GM18873 (cell line): ENCODE results near the gene TFB1M.
"Not testable (repeated sequence)": the region's sequence is repeated elsewhere in the genome, so short reads cannot be mapped to it uniquely, and the experiment has no call there.

Source experiments
- ATAC-seq: cut with Tn5 transposase; IDR thresholded peaks from one replicate; pipeline ENCODE4 v1.9.1; 2021; ENCODE audit warnings: mild to moderate bottlenecking, moderate library complexity, moderate number of reproducible peaks; ENCODE audit not compliant: unreplicated experiment, low FRiP score

TFB1M gene

DNA sequence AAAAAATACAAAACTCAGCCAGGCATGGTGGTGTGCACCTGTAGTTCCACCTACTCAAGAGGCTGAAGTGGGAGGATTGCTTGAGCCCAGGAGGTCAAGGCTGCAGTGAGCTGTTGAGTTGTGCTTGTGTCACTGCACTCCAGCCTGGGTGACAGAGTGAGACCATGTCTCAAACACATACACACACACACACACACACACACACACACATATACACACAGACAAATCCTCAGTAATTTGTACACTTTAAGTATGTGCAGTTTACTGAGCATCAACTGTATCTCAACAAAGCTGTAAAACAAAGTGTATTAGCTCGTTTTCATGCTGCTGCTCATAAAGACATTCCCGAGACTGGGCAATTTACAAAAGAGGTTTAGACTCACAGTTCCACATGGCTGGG lies 7.3 kb downstream of the TFB1M start:
- ATAC-seq, result no peak

DNA sequence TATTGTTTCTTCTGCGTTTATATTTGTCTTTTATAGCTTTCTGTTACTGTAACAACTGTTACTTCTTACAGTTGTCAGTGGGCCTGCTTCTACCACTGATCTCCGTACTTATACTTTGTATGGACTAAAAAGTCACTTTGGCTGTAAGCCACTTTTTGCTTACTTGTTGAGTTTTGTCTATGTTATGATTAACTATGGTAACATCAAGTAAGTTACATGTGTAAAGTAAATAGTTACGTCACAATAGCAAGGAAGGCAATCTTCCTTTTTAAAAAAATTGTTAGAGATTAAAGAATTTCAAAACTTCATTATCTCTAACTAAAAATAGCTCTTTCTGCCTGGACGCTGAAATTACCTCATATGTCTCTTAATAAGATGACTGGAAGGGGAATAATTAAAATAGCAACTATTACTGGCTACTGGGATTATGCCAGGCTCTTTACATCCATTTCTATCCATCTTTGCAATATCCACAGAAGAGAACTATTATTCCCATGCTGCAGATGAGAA lies 10.9 kb downstream of the TFB1M start:
- no peak for ATAC-seq

DNA sequence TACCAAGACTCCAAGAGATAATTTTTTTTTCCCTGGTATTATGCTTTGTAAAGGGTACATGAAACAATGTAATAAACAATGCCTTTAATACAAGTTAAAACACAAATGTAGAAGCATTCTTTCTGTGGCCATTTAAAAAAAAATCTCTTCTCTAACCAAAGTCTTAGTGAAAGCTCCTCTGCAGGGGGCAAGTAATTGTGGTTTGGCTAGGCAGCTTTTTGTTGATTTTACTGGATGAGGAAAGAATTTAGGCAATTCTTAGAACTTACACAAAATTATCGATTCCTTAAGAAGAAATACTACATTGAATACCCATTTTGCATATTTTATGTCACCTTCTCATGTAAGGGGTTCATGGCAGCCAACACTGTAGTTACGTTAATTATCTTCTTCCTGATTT lies 12.4 kb downstream of the TFB1M start:
- ATAC-seq, result no peak

DNA sequence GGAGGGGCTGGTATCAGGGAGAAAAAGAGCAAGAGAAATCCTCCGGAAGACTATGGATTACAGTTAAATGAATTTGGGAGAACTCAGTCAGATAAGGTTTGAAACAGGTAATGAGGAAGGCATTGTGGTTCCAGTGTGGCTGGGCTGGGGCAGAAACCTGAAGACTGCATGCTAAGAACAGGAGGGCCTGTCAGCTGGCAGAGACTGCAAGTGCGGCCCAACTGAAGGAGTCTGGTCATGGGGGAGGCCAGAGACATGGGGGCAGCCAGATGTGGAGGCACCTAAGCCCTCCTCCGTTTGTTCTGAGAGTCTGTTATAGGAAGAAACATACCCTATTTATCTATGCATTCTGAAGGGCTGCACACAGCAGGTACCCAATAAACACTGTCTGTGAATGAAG lies 16.6 kb downstream of the TFB1M start:
- no peak for ATAC-seq

DNA sequence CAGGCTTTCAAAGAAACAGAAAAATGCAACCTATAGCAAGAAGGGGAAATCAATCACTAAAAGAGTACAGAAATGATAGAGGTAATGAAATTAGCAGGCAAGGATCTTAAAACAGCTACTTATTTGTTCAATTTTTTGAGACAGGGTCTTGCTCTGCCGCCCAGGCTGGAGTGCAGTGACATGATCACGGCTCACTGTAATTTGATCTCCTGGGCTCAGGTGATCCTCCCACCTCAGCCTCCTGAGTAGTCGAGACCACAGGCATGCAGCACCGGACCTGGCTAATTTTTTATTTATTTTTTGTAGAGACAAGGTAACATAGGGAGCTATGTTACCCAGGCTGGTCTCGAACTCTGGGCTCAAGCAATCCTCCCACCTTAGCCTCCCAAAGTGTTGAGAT lies 21.6 kb downstream of the TFB1M start:
- no peak for ATAC-seq

DNA sequence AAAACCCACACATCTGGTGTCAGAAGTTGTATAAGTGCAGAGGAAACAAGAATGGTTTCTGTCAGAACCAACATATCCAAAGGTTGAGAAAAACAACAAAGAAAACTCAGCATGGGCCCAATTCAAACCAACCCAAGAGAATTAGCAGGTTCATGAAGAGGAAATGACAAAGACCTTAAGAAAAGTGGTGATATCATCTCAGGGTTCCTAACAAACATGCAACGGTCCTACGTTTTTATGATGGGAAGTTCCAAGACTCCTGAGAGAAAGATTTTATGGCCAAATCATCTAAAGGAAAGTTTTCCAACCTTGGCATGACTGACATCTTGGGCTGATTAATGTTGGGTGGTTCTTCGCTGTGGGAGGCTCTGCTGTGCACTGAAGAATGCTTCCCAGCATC lies 23.0 kb downstream of the TFB1M start:
- ATAC-seq, result no peak

DNA sequence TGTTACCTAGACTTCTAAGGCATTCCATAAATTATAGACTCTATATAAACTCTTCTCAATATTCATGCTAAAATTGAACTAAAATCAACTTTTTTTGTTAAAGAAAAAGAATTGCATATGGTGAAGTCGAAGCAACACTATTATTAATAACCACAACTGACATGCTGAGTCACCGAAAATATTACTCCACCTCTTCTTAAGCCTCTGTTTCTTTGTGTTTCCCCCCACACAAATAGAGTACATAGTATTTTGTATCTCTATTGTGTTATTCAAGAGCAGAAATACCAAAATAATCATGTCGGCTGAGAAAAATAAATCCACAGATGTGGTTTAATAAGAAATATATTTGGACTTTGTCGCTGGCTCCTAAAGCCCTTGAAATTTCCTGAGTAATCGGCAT lies 23.8 kb downstream of the TFB1M start:
- no peak for ATAC-seq

DNA sequence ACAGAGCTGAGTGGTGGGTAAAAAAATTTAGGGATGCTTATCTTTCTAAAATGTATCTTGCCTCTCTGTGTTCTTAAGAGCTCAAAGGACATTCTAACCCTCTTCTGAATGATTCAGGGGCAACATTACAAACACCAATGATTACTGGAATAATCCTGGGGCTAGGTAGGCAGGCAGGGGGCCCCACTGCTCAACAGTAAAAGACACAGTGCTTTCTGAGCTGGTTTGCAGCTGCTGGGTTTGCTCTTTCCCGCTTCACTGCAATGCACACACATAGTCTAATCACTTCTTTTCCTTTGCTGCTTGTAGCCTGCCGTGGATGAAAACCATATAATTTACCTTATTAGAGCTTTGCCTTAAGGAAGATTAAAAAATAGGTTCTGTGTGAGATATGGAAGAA lies 26.5 kb downstream of the TFB1M start:
- no peak for ATAC-seq

DNA sequence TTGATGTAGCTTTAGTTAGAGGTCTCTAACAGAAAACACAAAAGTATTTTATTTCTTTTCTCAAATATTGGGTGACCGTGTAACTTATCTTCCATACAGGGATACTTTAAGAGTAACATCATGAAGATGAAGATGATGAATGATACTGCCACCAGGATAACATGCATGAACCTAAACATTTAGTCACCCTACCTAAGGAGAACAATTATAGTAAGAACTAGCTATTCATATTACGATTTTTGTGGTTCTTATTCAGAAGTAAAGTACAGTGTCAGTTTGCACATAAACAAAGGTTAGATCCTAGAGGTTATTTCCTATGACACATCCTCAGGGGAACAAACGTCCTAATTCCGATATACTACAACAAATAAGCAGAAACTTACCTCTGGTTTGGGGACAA lies 29.5 kb downstream of the TFB1M start:
- no peak for ATAC-seq

DNA sequence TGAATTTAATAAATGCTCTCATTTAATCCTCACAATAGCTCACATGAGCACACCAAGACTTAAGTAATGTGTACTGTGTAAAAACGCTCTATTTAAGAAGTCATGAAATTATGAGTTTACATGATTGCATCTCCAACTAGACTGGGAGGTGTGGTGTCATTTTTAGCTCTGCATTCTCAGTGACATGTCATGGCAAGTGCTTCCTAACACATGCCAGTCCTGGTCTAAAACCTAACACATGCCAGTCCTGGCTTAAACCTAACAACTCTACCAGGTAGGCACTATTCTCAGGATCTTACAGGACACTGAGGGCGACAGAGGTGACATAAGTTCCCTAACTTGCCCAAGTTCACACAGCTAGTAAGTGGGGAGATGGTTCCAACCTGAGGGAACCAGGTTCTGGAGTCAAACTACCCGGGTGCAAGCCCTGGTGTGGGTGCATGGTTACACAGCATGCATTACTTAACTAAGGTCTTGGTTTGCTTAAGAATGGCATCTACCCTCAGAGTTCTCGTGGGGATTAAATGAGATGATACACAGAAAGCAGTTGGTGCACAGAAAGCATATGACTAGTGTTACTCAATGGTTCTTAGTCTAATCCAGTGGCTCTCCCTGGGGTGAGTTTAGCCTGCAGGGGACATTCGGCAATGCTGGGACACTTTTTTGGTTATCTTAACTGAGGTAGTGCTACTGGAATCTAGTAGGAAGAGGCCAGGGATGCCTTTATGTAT lies 35.8 kb downstream of the TFB1M start:
- ATAC-seq, result no peak

DNA sequence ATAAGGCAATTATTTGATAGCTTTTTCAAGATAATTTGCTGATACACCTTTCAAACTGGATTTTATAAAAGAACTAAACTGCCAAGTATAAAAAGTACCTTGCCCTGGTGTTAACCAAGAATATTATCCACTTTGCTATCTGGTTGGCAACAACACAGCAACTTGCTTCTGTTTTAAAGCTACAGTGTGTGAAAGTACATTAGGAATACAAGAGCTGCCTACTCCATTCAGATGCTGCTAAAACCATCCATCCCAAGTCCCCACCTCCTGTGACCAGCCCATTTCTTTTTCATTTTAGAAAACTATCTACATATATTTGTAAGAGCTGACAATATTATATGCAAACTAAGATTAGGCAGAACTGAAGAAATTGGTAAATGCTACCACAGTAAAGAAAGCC lies 37.6 kb downstream of the TFB1M start:
- no peak for ATAC-seq

DNA sequence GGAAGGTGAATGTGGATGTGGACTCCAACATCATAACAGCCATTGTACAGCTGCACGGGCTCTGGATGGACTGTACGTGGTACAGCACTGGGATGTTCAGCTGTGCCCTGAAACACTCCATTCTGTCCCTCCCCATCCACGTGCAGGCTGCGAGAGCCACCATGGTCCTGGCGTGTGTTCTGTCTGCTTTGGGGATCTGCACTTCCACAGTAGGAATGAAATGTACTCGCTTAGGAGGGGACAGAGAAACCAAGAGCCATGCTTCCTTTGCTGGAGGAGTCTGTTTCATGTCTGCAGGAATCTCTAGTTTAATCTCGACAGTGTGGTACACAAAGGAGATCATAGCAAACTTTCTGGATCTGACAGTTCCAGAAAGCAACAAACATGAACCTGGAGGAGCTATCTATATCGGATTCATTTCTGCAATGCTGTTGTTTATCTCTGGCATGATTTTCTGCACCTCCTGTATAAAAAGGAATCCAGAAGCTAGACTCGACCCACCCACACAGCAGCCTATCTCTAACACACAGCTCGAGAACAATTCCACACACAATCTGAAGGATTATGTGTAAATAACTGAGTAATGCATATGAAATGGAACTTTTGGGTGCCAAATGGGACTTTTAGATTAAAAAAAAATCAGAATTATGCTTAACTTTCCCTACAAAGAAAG lies 38.3 kb downstream of the TFB1M start:
- no peak for ATAC-seq

DNA sequence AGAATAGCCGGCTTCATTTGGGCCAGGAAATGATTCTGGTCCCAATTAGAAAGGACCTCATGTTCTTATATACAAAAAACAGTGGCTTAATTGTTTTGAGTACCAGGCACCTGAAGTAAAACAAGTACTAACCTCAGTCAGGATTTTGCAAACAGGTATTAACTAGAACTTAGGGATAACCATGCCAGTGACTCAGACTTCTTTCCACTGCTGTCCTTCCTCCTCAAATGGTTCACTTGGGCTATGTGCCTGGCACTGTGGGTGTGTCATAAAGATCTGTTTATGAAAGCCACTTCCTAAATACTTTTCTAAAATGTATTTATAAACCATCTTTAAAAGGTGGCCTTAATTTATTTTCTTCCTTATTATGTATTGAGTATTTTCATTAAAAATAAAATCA lies 39.8 kb downstream of the TFB1M start:
- ATAC-seq, result no peak

DNA sequence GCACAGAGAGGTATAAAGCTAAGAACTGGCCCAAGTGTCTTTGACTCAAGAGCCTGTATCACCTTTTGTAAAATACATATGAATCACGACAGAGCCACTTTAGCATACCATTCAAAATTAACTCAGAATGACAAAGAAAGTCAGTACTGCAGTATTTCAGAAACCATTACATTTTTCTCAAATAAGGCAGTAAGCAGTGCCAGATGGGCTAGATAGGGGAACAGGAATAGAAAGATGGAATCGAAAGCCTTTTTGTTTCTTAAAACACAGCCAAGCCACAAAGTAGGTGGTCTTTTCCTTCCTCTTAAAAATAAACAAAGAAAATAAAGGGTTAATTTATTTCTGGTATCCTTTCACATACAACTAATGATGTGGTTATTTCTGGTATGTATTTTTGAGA lies 40.2 kb downstream of the TFB1M start:
- no peak for ATAC-seq

DNA sequence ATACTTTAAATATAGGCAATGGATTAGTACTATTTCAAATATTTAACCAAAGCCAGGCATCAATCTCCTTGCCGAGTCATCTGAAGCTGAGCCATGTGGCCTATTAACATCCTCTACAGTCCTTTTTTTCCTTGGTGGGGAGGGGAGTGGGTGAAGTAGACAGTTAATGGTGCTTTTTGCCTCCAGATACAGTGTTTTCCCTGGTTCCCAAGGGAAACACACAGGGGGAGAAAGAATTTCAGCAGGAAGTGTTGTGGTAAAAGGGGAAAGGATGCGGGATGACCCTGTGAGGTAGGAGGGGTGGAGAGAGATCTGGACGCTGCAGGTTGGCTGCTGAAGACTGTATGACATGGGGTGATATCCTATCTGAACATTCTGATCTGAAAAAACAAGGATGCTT lies 40.9 kb downstream of the TFB1M start:
- no peak for ATAC-seq

DNA sequence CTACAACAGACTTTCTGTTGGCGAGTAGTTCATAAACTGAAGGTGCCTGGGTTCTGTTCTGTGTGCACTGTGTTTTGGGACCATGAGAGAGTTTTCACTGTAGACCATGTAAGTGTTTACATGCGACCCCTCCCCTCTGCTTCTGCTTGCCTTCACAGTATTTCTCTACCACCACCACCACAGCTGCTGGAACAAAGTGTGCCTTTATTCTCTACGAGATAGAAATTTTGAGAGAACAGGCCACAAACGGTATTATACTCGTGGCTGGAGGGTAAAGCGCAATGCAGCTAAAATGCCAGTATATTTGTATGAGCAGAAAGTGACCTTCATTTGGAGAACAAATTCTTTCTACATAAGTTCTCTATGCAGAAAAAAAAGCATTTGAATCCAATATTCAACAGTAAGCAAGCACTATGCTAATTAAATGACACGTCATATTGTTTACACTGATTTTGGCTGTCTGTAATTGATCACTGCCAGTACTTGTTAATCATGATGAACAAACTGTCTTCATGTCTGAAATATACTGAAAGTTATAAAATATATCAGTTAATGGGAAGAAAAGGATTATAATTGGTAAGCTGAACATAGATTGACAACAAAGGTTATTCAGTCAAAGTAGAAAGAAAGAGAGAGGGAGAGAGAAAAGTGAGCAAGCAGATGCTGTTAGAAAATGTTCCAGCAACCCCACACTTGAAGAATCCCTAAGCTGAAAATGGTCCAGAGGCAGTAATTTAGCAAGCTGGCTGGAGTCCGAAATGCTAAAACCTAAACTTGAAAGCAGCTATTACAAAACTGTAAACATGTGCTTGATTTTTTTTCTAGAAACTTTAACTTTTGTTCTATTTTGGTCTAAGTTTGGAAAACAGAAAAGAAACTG lies 41.7 kb downstream of the TFB1M start:
- no peak for ATAC-seq

DNA sequence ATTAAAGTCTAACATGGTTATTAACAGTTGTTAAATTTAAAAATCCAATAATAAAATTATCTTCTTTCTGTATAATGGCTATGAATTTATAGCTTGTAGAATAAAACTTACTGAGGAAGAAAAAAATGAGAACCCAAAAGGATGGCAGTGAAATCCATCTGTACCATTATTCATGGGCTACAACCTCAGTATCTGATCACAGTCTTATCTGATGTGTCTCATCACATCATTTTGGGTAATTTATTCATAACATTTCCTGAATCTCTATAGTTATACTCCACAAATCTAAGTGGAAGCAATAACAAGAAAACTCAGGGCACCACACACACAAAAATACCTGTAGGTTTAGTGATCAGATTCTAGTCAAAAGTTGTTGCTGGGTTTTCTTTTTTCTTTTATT lies 43.1 kb downstream of the TFB1M start:
- no peak for ATAC-seq

DNA sequence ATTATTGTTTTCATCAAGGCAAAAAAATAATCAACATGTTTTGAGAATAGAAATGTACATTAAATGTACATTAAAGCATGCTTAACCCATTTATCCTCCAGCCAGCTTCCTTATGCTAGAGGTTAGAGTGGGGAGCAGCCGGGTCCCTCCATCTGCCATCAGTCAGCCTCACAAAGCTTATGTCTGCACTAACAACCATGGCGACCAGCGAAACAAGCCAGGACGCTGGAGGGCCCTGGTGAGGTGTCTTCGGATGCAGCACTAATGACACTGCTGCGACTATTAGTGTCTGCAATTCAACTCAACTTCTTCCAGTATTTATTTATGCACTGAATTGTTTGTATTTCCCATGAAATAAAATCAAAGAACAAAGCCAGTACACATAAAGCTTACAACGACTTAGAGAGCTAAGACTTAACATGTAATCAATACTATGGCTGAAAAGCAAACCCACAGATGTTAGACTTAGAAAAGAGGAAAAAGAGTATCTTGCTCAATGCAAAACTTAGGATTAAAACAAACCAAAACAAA lies 43.7 kb downstream of the TFB1M start:
- ATAC-seq, result no peak

DNA sequence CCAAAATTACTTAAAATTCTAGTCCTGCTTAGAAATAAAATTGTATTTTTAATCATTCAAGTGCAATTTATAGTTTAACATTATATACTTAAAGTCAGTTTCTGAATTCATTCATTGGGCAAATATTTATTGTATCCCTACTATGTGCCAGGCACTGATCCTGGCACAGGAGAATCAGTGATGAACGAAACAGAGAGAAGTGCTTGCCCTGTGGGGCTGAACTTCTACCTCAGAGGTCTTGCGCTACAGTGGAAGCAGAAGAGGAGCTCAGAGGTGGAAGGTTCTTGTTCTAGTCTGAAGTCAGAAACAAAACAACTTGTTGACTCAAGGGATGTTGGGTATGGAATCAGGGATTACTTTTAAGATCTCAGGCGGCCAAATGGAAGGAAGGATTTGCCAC lies 44.5 kb downstream of the TFB1M start:
- ATAC-seq, result no peak

DNA sequence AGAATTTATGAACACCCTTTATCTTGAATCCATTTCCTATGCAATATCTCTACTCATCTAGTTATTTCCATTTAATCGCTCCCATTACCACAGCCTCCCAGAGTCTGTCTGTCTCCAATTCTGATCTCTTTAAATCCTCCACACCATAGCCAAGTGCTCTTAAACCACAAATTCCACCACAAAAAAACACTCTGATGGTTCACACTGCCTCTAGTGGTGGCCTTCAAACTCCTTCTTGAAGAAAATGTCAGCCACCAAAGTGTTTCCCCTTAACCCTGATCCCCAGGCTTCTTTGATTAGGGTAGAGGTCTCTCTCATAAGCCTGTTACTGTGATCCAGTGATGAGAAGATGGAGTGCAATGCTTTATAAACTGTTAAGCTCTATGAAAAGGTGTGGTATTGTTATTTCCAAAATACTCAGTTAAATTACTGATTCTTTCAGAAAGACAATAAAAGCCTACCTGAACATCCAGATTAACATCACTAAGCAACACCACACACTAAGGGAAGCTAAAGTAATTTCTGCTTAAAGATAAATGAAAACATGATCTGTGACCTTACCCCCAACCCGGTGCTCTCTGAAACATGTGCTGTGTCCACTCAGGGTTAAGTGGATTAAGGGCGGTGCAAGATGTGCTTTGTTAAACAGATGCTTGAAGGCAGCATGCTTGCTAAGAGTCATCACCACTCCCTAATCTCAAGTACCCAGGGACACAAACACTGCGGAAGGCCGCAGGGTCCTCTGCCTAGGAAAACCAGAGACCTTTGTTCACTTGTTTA lies 46.0 kb downstream of the TFB1M start:
- not testable (repeated sequence) for ATAC-seq
